CD4-positive, alpha-beta T cell treated with Interleukin-12 subunit alpha and Interleukin-12 subunit beta, for 1 hour (primary cell): ENCODE results near the gene CCNI.
"Not testable (repeated sequence)": the region's sequence is repeated elsewhere in the genome, so short reads cannot be mapped to it uniquely, and the experiment has no call there.

Source experiments
- DNase-seq: peaks from one replicate; pipeline ENCODE4 v3.0.0-alpha.2; 2020

CCNI gene

GRCh38 chr4:77037736-77038135 is 38.1 kb downstream of the CCNI start:
- DNase-seq = no peak

GRCh38 chr4:77037168-77037567 is 38.6 kb downstream of the CCNI start:
- not testable (repeated sequence) for DNase-seq

GRCh38 chr4:77036206-77036605 is 39.6 kb downstream of the CCNI start:
- DNase-seq = no peak

GRCh38 chr4:77035153-77035552 is 40.6 kb downstream of the CCNI start:
- DNase-seq = no peak

- peak; percentile 46 for DNase-seq
Measured at GRCh38 chr4:77031544-77031943, 44.2 kb downstream of the CCNI start.

- DNase-seq = not testable (repeated sequence)
Measured at GRCh38 chr4:77029757-77030156, 46.0 kb downstream of the CCNI start.

GRCh38 chr4:77028246-77028645 is 47.5 kb downstream of the CCNI start:
- DNase-seq = no peak

- no peak for DNase-seq
Measured at GRCh38 chr4:77026322-77026704, 49.5 kb downstream of the CCNI start.

- DNase-seq = no peak
Measured at GRCh38 chr4:77025643-77026321, 50.0 kb downstream of the CCNI start.

GRCh38 chr4:77023920-77024319 is 51.9 kb downstream of the CCNI start:
- no peak for DNase-seq

- no peak for DNase-seq
Measured at GRCh38 chr4:77022560-77023179, 53.1 kb downstream of the CCNI start.

GRCh38 chr4:77021614-77022089 is 54.1 kb downstream of the CCNI start:
- no peak for DNase-seq

GRCh38 chr4:77020017-77020416 is 55.8 kb downstream of the CCNI start:
- no peak for DNase-seq

- no peak for DNase-seq
Measured at GRCh38 chr4:77015390-77015789, 60.4 kb downstream of the CCNI start.

GRCh38 chr4:77014256-77014655 is 61.5 kb downstream of the CCNI start:
- DNase-seq = no peak

GRCh38 chr4:77012726-77013125 is 63.1 kb downstream of the CCNI start:
- DNase-seq = no peak

GRCh38 chr4:77010841-77011354 is 64.9 kb downstream of the CCNI start:
- DNase-seq = no peak

- DNase-seq = no peak
Measured at GRCh38 chr4:77009511-77010115, 66.2 kb downstream of the CCNI start.

- peak; percentile 55 for DNase-seq
Measured at GRCh38 chr4:77007358-77008230, 68.2 kb downstream of the CCNI start.

GRCh38 chr4:77006753-77007353 is 68.9 kb downstream of the CCNI start:
- DNase-seq = no peak

GRCh38 chr4:77003400-77003799 is 72.4 kb downstream of the CCNI start:
- no peak for DNase-seq

GRCh38 chr4:77002321-77003107 is 73.3 kb downstream of the CCNI start:
- DNase-seq = no peak
